Naive B cell (primary cell): ENCODE measurements around the gene RPTOR. TPM values are rescaled to one million over a fixed set of nuclear protein-coding genes. Genes with fewer than 3 reads are reported as not detected.

Experiments
- ATAC-seq, 2 donors: fragments of 150-1000 bp; cut with Tn5 transposase; 2 replicates each; pipeline ENCODE4 v1.10.0; 2021; ENCODE audit warnings: low read depth in 2 of 2, mild to moderate bottlenecking in 2 of 2, moderate library complexity in 2 of 2
- DNase-seq: peaks from one replicate; pipeline ENCODE4 v3.0.0; 2022
- H3K27ac Mint-ChIP-seq, 6 donors: one replicate each; pipeline ENCODE4 v1.8.0; 2020 to 2022; ENCODE audit warnings: mild to moderate bottlenecking in 6 of 6, mixed read lengths in 6 of 6, moderate library complexity in 5 of 6, inconsistent platforms in 2 of 6
- H3K27me3 Mint-ChIP-seq, 3 donors: one replicate each; pipeline ENCODE4 v1.8.0; 2021 to 2022; ENCODE audit warnings: mixed read lengths in 3 of 3, mild to moderate bottlenecking in 1 of 3
- H3K36me3 Mint-ChIP-seq, 2 donors: one replicate each; pipeline ENCODE4 v1.8.0; 2020 to 2022; ENCODE audit warnings: mixed read lengths in 2 of 2, inconsistent platforms in 1 of 2, mild to moderate bottlenecking in 1 of 2
- H3K4me1 Mint-ChIP-seq, 3 donors: one replicate each; pipeline ENCODE4 v1.8.0; 2020 to 2022; ENCODE audit warnings: mixed read lengths in 3 of 3, inconsistent platforms in 1 of 3, mild to moderate bottlenecking in 1 of 3, moderate library complexity in 1 of 3
- H3K4me3 Mint-ChIP-seq, 8 donors: one replicate each; pipeline ENCODE4 v1.8.0; 2020 to 2022; ENCODE audit warnings: mild to moderate bottlenecking in 8 of 8, mixed read lengths in 8 of 8, moderate library complexity in 8 of 8, inconsistent platforms in 2 of 8
- H3K9me3 Mint-ChIP-seq, 7 donors: one replicate each; pipeline ENCODE4 v1.8.0; 2020 to 2022; ENCODE audit warnings: mixed read lengths in 7 of 7, mild to moderate bottlenecking in 5 of 7, inconsistent platforms in 2 of 7, moderate library complexity in 1 of 7
- polyA plus RNA-seq, 6 donors: library from polyadenylated mRNA; unstranded; fragments of 300-500 nt; fragmentation: Illumina TruSeq; gene quantifications; one replicate each; pipeline ENCODE4 v1.2.3, GENCODE V29; 2021; ENCODE audit warnings: low read depth in 6 of 6

RPTOR gene
- polyA plus RNA-seq, 6 donors from 2014 or later, result 5.5 to 13.9 (median 9.0) TPM

DNA sequence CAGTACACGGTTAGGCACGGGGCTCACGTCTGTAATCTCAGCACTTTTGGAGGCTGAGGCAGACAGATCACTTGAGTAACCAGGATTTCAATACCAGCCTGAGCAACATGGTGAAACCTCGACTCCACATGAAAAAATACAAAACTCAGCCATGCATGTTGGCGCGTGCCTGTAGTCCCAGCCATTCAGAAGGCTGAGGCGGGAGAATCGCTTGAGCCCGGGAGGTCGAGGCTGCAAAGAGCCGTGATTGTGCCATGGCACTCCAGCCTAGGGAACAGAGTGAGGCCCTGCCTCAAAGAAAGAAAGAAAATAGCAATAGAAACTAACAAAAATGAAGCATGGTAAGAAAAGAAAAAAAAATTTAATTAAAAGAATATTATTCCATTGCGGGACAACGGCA, 319.0 kb downstream of the RPTOR start:
- Mint-ChIP-seq H3K4me1 (peaks cover 7 to 12% (median 7%) of the 10 kb centered on the region in 3 donors), H3K27me3 (no peaks in the 10 kb centered on the region), H3K36me3 (peaks cover 12 to 20% of the 10 kb centered on the region in 2 donors), H3K4me3 (no peak overlapping the region), H3K9me3 (peaks cover 0 to 4% (median 0%) of the 10 kb centered on the region in 7 donors), H3K27ac (no peak overlapping the region)
- DNase-seq (no peak), ATAC-seq (no peak)

DNA sequence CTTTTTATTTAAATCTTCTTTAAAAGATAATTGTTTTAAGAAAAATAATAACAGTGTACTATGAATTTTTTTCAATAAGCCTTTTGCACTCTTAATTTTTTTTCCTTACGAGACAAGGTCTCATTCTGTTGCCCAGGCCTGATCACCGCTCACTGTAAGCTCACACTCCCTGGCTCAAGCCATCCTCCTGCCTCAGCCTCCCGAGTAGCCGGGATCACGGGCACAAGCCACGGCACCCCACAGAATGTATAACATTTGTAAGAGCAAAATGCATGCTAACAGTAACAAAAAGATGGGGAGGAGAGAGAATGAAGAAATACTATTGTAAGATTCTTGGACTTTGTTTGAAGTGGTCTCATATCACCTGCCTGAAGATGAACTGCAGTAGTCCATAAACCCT, 320.1 kb downstream of the RPTOR start:
- Mint-ChIP-seq H3K27me3 (no peaks in the 10 kb centered on the region), H3K27ac (no peak overlapping the region), H3K36me3 (peaks cover 17 to 20% of the 10 kb centered on the region in 2 donors), H3K9me3 (peaks cover 0 to 6% (median 0%) of the 10 kb centered on the region in 7 donors), H3K4me3 (no peak overlapping the region), H3K4me1 (peaks cover 4 to 16% (median 9%) of the 10 kb centered on the region in 3 donors)
- DNase-seq (no peak), ATAC-seq (no peak)

DNA sequence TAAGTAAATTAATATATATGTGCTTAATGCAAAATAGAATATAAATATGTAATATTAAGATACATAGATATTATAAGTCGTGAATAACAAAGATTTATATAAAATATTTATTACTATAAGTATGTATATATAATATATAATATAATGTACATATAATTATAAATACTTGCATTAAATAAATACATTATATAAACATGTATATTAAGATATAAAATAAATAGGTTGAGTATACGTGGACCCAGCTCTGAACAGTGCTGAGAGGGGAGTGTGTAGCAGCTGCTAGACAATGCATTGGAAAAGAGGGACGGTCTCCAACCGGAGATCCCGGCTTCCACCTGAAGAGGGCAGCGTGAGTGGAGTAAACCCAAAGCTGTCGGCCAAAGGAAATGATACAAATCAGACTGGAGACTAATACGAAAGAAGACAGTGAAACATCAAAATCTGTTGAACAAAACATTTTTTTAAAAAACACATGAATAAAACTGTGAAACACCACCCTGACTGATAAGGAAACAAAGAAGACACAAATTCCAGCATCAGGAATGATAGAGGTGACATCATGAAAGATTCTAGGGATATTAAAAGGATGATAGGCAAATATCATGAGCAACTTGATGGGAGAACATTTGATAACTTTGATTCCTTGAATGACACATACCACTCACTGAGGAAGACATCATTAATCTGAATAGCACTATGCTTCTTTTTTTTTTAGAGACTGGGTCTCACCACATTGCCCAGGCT, 321.6 kb downstream of the RPTOR start:
- H3K27ac Mint-ChIP-seq, result peak overlapping the region in 4 of 6 donors; percentile 3 to 84 (median 46)
- H3K9me3 Mint-ChIP-seq, result peaks cover 0 to 6% (median 0%) of the 10 kb centered on the region in 7 donors
- peak; percentile 68 to 83 for ATAC-seq
- H3K4me1 Mint-ChIP-seq, result peaks cover 13 to 28% (median 23%) of the 10 kb centered on the region in 3 donors
- peak; percentile 55 for DNase-seq
- H3K27me3 Mint-ChIP-seq, result no peaks in the 10 kb centered on the region
- H3K4me3 Mint-ChIP-seq, result peak overlapping the region in 1 of 8 donors; percentile 8
- peaks cover 13 to 20% of the 10 kb centered on the region in 2 donors for H3K36me3 Mint-ChIP-seq

DNA sequence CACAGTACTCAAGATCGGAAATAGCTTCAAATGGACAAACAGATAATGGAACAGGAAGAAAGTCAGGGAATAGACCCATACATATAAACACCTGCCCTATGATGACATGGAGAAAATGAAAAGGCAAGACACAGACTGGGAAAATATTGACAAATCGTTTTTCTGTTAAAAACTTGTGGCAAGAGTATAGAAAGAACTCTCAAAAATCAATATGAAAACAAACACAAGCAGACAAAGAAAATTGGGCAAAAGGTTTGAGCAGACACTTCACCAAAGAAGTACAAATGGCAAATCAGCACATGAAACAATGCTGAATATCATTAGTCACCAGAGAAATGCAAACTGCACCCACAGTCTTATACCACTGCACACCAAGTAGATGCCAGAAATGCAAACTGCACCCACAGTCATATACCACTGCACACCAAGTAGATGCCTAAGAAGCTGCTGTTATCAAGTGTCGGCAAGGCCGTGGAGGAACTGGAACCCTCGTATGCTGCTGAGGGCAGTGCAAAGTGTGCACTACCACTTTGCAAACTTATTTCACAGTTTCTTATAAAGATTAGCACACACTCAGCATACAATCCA, 323.5 kb downstream of the RPTOR start:
- no peak overlapping the region for H3K27ac Mint-ChIP-seq
- no peak overlapping the region for H3K4me3 Mint-ChIP-seq
- peaks cover 20 to 43% (median 42%) of the 10 kb centered on the region in 3 donors for H3K4me1 Mint-ChIP-seq
- H3K36me3 Mint-ChIP-seq, result peaks cover 12 to 13% of the 10 kb centered on the region in 2 donors
- ATAC-seq, result peak; percentile 34 to 53
- DNase-seq, result no peak
- H3K27me3 Mint-ChIP-seq, result no peaks in the 10 kb centered on the region
- peaks cover 0 to 6% (median 0%) of the 10 kb centered on the region in 7 donors for H3K9me3 Mint-ChIP-seq

DNA sequence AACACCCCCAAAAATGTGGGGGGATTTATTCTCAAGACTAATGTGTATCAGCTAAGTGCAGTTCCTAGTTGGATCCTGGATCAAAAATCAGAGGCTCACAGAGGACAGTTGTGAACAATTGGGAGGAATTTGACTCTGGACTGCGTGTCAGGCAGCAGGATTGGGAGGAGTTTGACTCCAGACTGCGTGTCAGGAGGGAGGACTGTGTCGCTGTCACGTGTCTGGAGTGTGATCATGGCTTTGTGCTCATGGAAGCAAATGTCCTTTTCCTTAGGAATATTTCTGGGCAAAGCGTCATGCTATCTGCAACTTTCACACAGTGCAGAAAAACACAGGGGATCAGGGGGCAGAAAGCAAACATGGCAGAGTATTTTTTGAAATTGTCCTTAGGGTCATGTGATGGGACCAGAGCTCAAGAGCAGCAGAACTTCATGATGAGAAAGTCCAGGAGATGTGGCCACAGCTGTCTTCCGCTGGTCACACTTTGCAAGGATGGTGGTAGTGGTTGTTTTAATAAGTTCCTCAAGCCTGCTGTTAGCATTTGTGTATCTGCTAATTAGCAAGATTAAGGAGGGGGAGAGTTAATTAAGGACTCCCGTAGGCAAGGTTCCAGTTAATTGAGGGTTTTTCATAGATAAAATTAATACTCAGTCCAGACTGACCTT, 325.0 kb downstream of the RPTOR start:
- peaks cover 0 to 3% (median 0%) of the 10 kb centered on the region in 7 donors for H3K9me3 Mint-ChIP-seq
- peak overlapping the region in 2 of 8 donors; percentile 45 to 67 for H3K4me3 Mint-ChIP-seq
- peak overlapping the region in 4 of 6 donors; percentile 38 to 77 (median 44) for H3K27ac Mint-ChIP-seq
- DNase-seq (no peak), ATAC-seq (no peak)
- H3K27me3 Mint-ChIP-seq, result no peaks in the 10 kb centered on the region
- peaks cover 5 to 7% of the 10 kb centered on the region in 2 donors for H3K36me3 Mint-ChIP-seq
- H3K4me1 Mint-ChIP-seq, result peaks cover 20 to 51% (median 50%) of the 10 kb centered on the region in 3 donors

DNA sequence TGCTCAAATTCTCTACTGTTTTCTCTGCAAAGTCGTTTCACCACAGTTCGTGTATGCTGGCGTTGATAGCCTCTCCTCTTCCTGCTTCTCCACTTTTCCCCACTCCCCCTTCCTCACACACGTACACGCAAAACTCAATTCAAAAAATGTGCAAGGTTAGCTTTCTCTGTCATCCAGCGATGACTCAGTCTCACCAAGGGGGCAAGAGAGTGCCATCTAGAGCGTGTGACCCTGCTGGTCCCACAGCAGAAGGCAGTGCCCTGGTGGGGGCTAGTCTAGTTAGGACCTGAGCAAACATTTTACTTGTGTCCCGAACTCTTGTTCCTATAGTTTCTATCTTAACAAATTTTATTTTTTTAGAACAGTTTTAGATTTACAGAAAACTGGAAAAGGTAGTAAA, 325.8 kb downstream of the RPTOR start:
- no peak for DNase-seq
- Mint-ChIP-seq H3K27me3 (no peaks in the 10 kb centered on the region), H3K4me1 (peaks cover 20 to 54% (median 50%) of the 10 kb centered on the region in 3 donors), H3K4me3 (peak overlapping the region in 5 of 8 donors; percentile 22 to 83 (median 67)), H3K27ac (peak overlapping the region in 3 of 6 donors; percentile 4 to 38 (median 24)), H3K36me3 (peaks cover 5 to 7% of the 10 kb centered on the region in 2 donors), H3K9me3 (peaks cover 0 to 3% (median 0%) of the 10 kb centered on the region in 7 donors)
- ATAC-seq, result peak in 1 of 2 donors; percentile 44

DNA sequence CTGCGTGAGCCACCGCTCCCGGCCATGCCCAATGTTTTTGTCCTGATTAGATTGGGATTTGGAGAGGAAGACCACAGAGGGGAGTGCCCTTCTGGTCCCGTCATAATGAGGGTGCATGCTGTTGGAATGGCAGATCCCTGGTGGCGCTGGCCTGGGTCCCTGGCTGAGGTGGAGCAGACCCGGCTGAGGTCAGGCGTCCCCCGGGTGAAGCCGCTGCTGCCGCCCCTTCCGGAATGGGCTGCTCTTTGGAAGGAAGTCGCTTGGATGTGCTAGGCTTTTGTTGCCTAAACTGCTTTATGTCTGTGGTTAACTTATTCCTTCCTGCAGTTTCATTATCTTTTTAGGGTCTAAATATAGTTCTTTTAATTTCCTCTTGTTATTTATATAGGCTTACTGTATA, 326.7 kb downstream of the RPTOR start:
- Mint-ChIP-seq H3K9me3 (peaks cover 0 to 3% (median 0%) of the 10 kb centered on the region in 7 donors), H3K4me3 (peak overlapping the region; percentile 53 to 86 (median 76)), H3K4me1 (peaks cover 18 to 53% (median 46%) of the 10 kb centered on the region in 3 donors), H3K27me3 (no peaks in the 10 kb centered on the region), H3K36me3 (peaks cover 5 to 7% of the 10 kb centered on the region in 2 donors), H3K27ac (peak overlapping the region in 4 of 6 donors; percentile 65 to 88 (median 73))
- peak; percentile 41 to 62 for ATAC-seq
- peak; percentile 25 for DNase-seq

DNA sequence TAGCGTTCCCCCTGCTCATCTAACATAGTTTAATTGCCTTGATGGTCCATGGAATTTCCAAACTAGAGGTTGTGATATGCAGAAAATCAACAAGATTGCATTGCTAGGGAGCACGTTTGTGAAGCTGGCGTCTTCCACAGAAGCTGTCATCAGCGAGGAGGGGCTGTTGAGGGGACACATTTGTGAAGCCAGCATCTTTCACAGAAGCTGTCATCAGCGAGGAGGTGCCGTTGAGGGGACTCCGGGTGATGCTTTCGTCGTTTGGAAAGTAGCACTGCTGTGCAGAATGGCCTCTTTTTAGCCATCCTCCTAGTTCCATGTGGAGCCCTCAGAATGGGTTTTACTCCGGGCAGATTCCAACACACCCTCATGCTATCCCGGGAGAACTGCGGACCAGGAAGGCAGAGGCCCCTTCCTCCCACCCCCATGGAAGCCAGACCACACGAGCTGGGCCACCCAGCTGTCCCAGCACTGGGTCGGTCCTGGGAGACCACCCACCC, 327.4 kb downstream of the RPTOR start:
- Mint-ChIP-seq H3K9me3 (peaks cover 0 to 3% (median 0%) of the 10 kb centered on the region in 7 donors), H3K27ac (peak overlapping the region in 3 of 6 donors; percentile 42 to 72 (median 65)), H3K36me3 (peaks cover 5 to 7% of the 10 kb centered on the region in 2 donors), H3K4me1 (peaks cover 20 to 54% (median 48%) of the 10 kb centered on the region in 3 donors), H3K27me3 (no peaks in the 10 kb centered on the region), H3K4me3 (peak overlapping the region; percentile 53 to 86 (median 76))
- ATAC-seq (no peak), DNase-seq (no peak)

DNA sequence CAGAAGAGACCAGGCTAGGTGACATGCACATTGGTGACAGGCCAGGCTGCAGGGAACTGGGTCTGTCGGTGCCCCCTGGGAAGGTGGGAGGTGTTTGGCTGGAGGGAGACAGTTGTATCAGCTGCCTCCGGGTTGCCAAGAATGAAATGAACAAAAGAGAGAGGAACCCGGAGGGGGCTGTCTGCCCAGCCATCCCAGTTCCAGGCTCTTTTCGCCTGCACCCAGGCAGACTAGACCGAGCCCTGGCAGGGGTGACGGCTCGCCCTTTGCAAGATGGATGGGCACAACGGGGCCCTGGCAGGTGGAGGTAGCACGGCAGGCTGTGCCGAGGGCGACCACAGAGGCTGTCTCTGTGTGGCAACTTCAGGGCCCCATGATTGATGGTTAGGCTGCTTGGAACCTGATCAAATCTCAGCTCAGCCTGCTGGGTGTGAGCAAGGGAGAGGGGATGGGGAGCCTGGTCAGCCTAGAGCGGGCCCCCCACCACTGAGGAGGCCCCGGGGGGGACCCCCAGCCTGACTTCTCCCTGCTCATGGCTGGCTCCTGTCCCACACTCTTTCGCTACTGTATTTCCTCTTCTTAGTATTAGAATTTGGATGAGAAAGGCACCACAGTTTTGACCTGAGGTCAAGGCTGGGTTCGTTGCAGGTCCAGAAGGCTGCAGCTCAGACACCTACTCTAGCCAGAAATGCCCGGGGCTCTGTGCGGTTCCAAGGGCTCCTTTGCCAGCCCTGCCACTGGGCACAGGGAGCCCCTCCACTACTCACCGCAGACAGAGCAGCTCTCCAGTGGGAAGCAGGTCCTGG, 328.1 kb downstream of the RPTOR start:
- no peaks in the 10 kb centered on the region for H3K27me3 Mint-ChIP-seq
- H3K4me1 Mint-ChIP-seq, result peaks cover 25 to 61% (median 53%) of the 10 kb centered on the region in 3 donors
- peaks cover 5 to 7% of the 10 kb centered on the region in 2 donors for H3K36me3 Mint-ChIP-seq
- peak overlapping the region in 3 of 6 donors; percentile 26 to 85 (median 42) for H3K27ac Mint-ChIP-seq
- ATAC-seq (no peak), DNase-seq (no peak)
- H3K4me3 Mint-ChIP-seq, result peak overlapping the region in 6 of 8 donors; percentile 20 to 86 (median 53)
- peaks cover 0 to 3% (median 0%) of the 10 kb centered on the region in 7 donors for H3K9me3 Mint-ChIP-seq

DNA sequence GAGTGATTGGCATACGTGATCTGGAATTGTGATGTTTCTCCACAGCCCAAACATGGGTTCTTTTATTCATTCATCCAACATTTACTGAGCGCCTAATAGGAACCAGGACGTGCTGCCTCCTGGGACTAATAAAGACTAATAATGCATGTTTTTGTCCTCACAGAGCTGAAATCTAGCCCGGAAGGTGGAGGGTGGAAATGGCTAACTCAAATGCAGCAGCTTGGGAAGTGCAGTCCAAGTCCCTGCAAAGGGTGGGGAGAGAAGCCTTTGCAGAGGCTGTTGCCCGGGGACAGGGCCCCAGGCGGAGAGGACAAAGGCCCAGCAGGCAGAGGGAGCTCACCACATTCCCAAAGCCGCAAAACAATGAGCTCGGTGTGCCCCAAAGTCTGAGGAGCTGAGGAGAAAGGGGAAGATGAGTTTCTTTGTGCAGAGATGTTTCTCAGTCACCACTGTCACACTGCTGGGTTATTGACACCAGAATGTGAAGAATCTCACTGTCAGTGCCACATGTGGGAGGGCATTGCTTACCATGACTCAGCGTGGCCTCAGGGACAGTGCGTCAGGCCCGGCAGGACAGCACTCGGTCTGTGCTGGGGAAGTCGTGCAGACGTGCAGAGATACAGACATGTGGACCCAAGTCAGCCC, 328.8 kb downstream of the RPTOR start:
- Mint-ChIP-seq H3K4me3 (peak overlapping the region in 3 of 8 donors; percentile 0 to 47 (median 1)), H3K36me3 (peaks cover 5 to 7% of the 10 kb centered on the region in 2 donors), H3K9me3 (peaks cover 0 to 3% (median 0%) of the 10 kb centered on the region in 7 donors), H3K27ac (no peak overlapping the region), H3K27me3 (no peaks in the 10 kb centered on the region), H3K4me1 (peaks cover 29 to 63% (median 60%) of the 10 kb centered on the region in 3 donors)
- DNase-seq, result no peak
- ATAC-seq, result no peak

DNA sequence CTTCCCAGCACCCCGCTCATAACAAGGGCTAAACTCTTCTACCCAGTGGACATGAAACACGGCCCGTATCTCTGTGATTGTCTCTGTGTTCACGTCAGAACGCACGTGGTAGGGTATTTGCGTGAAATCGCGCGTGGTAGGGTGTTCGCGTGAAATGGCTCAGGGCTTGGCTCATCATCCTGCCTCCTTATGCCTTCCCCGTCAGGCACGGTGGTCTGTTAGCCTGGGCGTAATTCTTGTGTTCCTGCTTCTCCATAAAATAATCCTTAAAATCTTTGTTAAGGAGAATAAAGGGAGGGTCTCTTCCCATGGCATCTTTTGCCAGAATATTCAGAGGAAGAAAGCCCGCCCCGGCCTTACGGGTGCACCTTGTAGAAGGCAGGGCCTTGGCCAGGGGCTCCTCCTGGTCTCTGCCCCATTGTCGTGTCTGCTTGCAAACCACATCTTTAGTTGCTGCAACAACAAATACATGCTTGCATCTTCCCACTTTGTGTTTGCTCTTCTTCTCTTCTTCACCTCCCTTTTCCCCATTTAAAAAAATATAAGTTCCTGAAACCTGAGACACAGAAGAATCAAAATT, 330.3 kb downstream of the RPTOR start:
- H3K36me3 Mint-ChIP-seq, result peaks cover 0 to 7% of the 10 kb centered on the region in 2 donors
- no peaks in the 10 kb centered on the region for H3K27me3 Mint-ChIP-seq
- peaks cover 0 to 1% (median 0%) of the 10 kb centered on the region in 7 donors for H3K9me3 Mint-ChIP-seq
- ATAC-seq (no peak), DNase-seq (no peak)
- H3K27ac Mint-ChIP-seq, result peak overlapping the region in 1 of 6 donors; percentile 42
- H3K4me3 Mint-ChIP-seq, result peak overlapping the region in 2 of 8 donors; percentile 20 to 65
- H3K4me1 Mint-ChIP-seq, result peaks cover 33 to 70% (median 61%) of the 10 kb centered on the region in 3 donors
